ENCODE measurements around the gene MAP2K5.

DNA sequence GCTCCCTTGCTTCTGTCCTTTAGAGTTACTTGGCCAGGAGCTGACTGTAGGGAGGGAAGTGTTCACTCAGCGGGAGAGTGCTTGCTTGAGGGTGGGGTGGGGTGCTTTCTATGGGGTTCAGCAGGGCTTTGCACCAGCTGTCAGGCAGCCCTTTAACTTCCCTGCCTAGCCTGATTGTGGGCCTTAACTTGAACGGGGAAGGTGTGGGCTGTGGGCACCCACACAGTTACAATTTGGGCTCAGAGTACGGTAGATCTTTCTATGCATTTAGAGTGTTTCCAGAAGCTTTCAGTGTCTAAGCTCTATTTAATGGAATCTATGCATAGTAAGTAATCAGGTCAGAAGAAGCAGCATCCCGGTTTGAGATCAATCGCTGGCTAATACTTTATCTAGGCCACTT, 234.6 kb downstream of the MAP2K5 start:
- TF ChIP-seq, protein P1, sequence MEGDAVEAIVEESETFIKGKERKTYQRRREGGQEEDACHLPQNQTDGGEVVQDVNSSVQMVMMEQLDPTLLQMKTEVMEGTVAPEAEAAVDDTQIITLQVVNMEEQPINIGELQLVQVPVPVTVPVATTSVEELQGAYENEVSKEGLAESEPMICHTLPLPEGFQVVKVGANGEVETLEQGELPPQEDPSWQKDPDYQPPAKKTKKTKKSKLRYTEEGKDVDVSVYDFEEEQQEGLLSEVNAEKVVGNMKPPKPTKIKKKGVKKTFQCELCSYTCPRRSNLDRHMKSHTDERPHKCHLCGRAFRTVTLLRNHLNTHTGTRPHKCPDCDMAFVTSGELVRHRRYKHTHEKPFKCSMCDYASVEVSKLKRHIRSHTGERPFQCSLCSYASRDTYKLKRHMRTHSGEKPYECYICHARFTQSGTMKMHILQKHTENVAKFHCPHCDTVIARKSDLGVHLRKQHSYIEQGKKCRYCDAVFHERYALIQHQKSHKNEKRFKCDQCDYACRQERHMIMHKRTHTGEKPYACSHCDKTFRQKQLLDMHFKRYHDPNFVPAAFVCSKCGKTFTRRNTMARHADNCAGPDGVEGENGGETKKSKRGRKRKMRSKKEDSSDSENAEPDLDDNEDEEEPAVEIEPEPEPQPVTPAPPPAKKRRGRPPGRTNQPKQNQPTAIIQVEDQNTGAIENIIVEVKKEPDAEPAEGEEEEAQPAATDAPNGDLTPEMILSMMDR (IDR thresholded peaks at IDR 0.05; ENCODE audit: low read length), result no peak
- no peak for TF ChIP-seq EZH2 (optimal IDR thresholded peaks at IDR 0.05; ENCODE audit: low read depth, low read length)
- TF ChIP-seq EZH2phosphoT487 (IDR thresholded peaks at IDR 0.05; ENCODE audit: low read length), result no peak

Data from MM.1S (cell line).